K562 (cell line): Measurements from ENCODE around the gene HACL1.

Experiments used
- CHAMP1 ChIP-seq: fragments of 450-650 bp; IDR thresholded peaks from 2 replicates; pipeline ENCODE4 v1.6.1; 2016; ENCODE audit warnings: mild to moderate bottlenecking
- EZH2 ChIP-seq: IDR thresholded peaks from 2 replicates; pipeline ENCODE4 v1.6.1; 2012; ENCODE audit warnings: low read depth, mild to moderate bottlenecking, inconsistent platforms, low read length, borderline replicate concordance
- FOXJ3 ChIP-seq: sonication (generic); formaldehyde crosslinking; IDR thresholded peaks from 2 replicates; pipeline ENCODE4 v1.4.0; 2020; ENCODE audit warnings: mild to moderate bottlenecking, missing genetic modification reagents
- HDAC2 ChIP-seq: fragments of 450-650 bp; IDR thresholded peaks from 2 replicates; pipeline ENCODE4 v1.6.1; 2016; ENCODE audit warnings: mild to moderate bottlenecking
- JUND ChIP-seq, 2 experiments: IDR thresholded peaks; 2 replicates in 1 of 2; 3 replicates in 1 of 2; pipeline ENCODE4 v1.6.1; 2011; ENCODE audit warnings: borderline replicate concordance in 2 of 2, low read depth in 2 of 2, low read length in 2 of 2, improper control_type of control experiment in 1 of 2, missing biosample characterization in 1 of 2, missing genetic modification characterization in 1 of 2, missing genetic modification reagents in 1 of 2
- MIER1 ChIP-seq: fragments of 450-650 bp; IDR thresholded peaks from 2 replicates; pipeline ENCODE4 v1.6.1; 2016; ENCODE audit warnings: antibody characterized with exemption, mild to moderate bottlenecking, low read depth
- NFIC ChIP-seq: fragments of 450-650 bp; IDR thresholded peaks from 2 replicates; pipeline ENCODE4 v1.6.1; 2017; ENCODE audit warnings: mild to moderate bottlenecking, inconsistent platforms
- NR3C1 ChIP-seq: sonication (generic); formaldehyde crosslinking; IDR thresholded peaks from 2 replicates; pipeline ENCODE4 v1.8.1; 2022; ENCODE audit warnings: missing genetic modification reagents
- SMAD3 ChIP-seq: fragments of 450-650 bp; formaldehyde crosslinking; conservative IDR thresholded peaks from 2 replicates; pipeline ENCODE4 v1.4.0; 2020; ENCODE audit warnings: mild to moderate bottlenecking
- ZNF232 ChIP-seq: sonication (generic); formaldehyde crosslinking; IDR thresholded peaks from 2 replicates; pipeline ENCODE4 v1.8.0; 2022; ENCODE audit warnings: mild to moderate bottlenecking, missing genetic modification reagents
- ZNF518B ChIP-seq: fragments of 250-450 bp; sonication (Bioruptor Pico); IDR thresholded peaks from 2 replicates; pipeline ENCODE4 v1.5.0; 2021; ENCODE audit warnings: mild to moderate bottlenecking, moderate library complexity
- ZNF583 ChIP-seq: fragments of 250-450 bp; sonication (Bioruptor Pico); IDR thresholded peaks from 2 replicates; pipeline ENCODE4 v1.4.0; 2020
- ZNF609 ChIP-seq: sonication (generic); formaldehyde crosslinking; IDR thresholded peaks from 2 replicates; pipeline ENCODE4 v1.8.1; 2023; ENCODE audit warnings: missing genetic modification reagents, mild to moderate bottlenecking, borderline replicate concordance

GRCh38 chr3:15527031-15527459 lies 74.3 kb downstream of the HACL1 start:
- TF ChIP-seq CHAMP1 (no peak), MIER1 (no peak), FOXJ3 (CRISPR knock-in tag) (no peak), EZH2 (no peak), ZNF518B (CRISPR knock-in tag) (no peak), ZNF583 (CRISPR knock-in tag) (no peak), NR3C1 (CRISPR knock-in tag) (no peak), ZNF232 (CRISPR knock-in tag) (no peak), NFIC (peak; percentile 53), JUND (IDR thresholded peaks at IDR 0.05; ENCODE audit: borderline replicate concordance, low read depth, low read length) (no peak), JUND (tag; IDR thresholded peaks at IDR 0.05; ENCODE audit: borderline replicate concordance, low read depth, low read length) (no peak), HDAC2 (no peak), SMAD3 (CRISPR knock-in tag) (no peak), ZNF609 (CRISPR knock-in tag) (no peak)
